AG09319 (cell line): ENCODE results near the gene TEKT3.

Source experiments
- DNase-seq: peaks from one replicate; pipeline ENCODE4 v3.0.0-alpha.2; 2010; ENCODE audit warnings: low read depth; ENCODE audit errors: extremely low read depth
- CTCF ChIP-seq: IDR thresholded peaks from 2 replicates; pipeline ENCODE4 v1.5.1; 2011; ENCODE audit warnings: low read depth, mild to moderate bottlenecking, inconsistent platforms, low read length, moderate library complexity

Gene TEKT3

DNA sequence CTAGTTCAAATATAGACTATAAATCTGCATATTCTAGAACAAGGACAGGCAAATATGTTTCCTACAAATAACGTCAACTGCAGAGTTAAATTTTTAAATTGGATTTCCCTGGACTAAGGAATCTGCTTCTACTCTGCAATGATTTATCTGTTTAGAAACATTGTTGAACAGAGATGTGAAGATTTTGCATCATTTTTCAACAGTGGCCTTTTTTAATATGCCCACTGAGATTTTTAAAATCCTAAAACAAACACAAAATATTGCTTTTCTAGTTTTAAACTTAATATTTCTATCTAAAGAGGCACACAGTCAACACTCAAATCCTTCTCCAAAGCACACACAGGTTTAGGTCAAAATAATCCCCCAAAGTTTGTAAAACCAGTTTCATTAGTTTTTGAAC is 52.5 kb downstream of the TEKT3 start:
- DNase-seq, result no peak
- no peak for TF ChIP-seq CTCF

GRCh38 chr17:15287538-15288267 is 53.7 kb downstream of the TEKT3 start:
- no peak for TF ChIP-seq CTCF
- no peak for DNase-seq

DNA sequence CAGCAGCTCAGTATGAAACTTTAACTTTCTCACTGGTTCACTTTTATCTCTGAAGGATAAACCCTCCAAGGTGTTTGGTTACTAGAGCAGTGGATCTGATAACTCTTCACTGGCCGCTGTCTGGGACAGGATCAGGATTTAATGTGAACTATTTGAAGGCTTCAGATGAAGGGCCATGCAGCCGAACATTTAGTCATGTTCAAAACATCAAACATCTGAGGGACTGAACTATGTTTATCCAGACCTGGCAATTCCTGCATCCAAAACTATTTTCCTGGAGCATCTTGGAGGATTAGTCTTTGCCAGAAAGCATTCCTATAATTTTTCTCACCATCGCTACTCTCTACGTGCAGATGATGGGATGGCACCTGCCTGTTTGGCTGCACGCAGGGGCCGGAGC is 55.9 kb downstream of the TEKT3 start:
- DNase-seq, result no peak
- no peak for TF ChIP-seq CTCF

DNA sequence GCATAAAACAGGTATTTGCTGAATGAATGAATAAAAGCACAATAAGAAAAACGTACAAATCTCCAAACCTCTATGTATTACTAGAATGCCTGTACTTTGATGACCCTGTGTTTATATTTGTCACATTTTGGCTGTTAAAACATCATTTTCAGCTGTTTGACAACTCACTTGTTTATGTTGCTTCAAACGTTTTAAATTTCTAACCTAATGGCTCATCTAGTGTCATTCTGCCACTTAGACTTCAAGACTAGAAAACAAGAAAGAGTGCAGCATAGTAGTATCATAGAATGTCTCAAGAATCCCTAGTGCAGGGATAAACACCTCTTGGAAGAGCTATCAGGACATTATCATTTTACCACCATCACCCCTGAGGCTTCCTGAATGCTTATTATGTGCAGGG is 56.9 kb downstream of the TEKT3 start:
- no peak for DNase-seq
- no peak for TF ChIP-seq CTCF

- TF ChIP-seq CTCF, result no peak
- no peak for DNase-seq
Measured at GRCh38 chr17:15284107-15284506, 57.3 kb downstream of the TEKT3 start.

- DNase-seq, result no peak
- no peak for TF ChIP-seq CTCF
Measured at GRCh38 chr17:15281909-15282308, 59.5 kb downstream of the TEKT3 start.

DNA sequence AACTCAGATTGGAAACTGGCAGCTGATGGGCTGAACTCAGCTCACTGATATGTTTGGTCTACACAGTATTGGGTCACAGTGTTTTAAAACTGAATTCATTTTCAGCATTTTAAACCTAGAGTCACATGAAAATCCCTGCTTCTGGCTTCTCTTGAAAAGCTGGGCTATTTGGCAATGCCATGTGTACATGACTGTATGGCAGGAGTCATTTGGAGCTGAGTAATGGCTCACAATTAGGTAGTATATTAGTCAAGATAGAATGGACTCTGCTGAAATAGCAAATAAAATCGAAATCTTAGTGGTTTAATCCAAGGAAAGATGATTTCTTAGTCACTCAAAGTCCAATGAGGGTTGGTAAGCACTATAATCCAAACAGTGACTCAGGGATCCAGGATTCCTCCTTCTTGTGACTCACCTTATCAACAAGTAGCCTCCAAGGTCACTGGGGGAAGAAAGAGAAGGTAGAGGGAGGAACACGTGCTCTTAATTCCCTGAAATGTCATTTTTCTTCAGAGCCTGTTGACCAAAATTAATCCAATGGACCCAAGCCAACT is 62.4 kb downstream of the TEKT3 start:
- DNase-seq, result no peak
- TF ChIP-seq CTCF, result no peak
